Common myeloid progenitor, CD34-positive (primary cell): ENCODE data around the gene TMSB15C.

Experiments used
- CTCF ChIA-PET: fragments of 350-600 bp; sonication (Branson Sonifier 250); formaldehyde crosslinking; loops from one replicate; lab custom pipeline; 2021; ENCODE audit warnings: antibody characterized with exemption; lab: Charles Lee
- POLR2A ChIA-PET: fragments of 350-600 bp; sonication (Branson Sonifier 250); formaldehyde crosslinking; loops from one replicate; lab custom pipeline; 2021; ENCODE audit warnings: antibody characterized with exemption; lab: Charles Lee
- DNase-seq, 3 donors: peaks; one replicate each; pipeline versions ENCODE4 v3.0.0 to v3.0.0-alpha.2; 2013
- H3K27ac ChIP-seq, 2 experiments: 1 replicate in 1 of 2; 2 replicates in 1 of 2; pipeline ENCODE4 v1.7.0; 2013; ENCODE audit warnings: inconsistent platforms in 2 of 2, low read length in 2 of 2, mild to moderate bottlenecking in 2 of 2, low read depth in 1 of 2, moderate library complexity in 1 of 2; ENCODE audit not compliant: severe bottlenecking in 2 of 2, insufficient read depth in 1 of 2, poor library complexity in 1 of 2
- H3K27me3 ChIP-seq, 5 experiments: replicated peaks in 2 of 5; 1 replicate in 3 of 5; 2 replicates in 2 of 5; pipeline versions ENCODE4 v1.6.1 to v1.7.0; 2013; ENCODE audit warnings: low read length in 4 of 5, mild to moderate bottlenecking in 2 of 5, moderate library complexity in 2 of 5, inconsistent platforms in 1 of 5; ENCODE audit not compliant: insufficient read depth in 5 of 5, control insufficient read depth in 4 of 5
- H3K36me3 ChIP-seq, 4 experiments: 1 replicate in 2 of 4; 2 replicates in 2 of 4; pipeline versions ENCODE4 v1.6.1 to v1.7.0; 2013; ENCODE audit warnings: low read length in 3 of 4, control low read depth in 1 of 4, mild to moderate bottlenecking in 1 of 4; ENCODE audit not compliant: control insufficient read depth in 4 of 4, insufficient read depth in 4 of 4
- H3K4me1 ChIP-seq, 4 experiments: 1 replicate in 3 of 4; 2 replicates in 1 of 4; pipeline versions ENCODE4 v1.6.1 to v1.7.1; 2013; ENCODE audit warnings: low read length in 3 of 4, mild to moderate bottlenecking in 3 of 4, control low read depth in 1 of 4, inconsistent platforms in 1 of 4, moderate library complexity in 1 of 4; ENCODE audit not compliant: control insufficient read depth in 4 of 4, insufficient read depth in 4 of 4; ENCODE audit errors: control extremely low read depth in 1 of 4
- H3K4me3 ChIP-seq, 7 experiments: 1 replicate in 4 of 7; 2 replicates in 3 of 7; pipeline versions ENCODE4 v1.5.1 to v1.7.0; 2013; ENCODE audit warnings: mild to moderate bottlenecking in 7 of 7, low read length in 6 of 7, moderate library complexity in 6 of 7, inconsistent platforms in 2 of 7, low read depth in 2 of 7, control low read depth in 1 of 7; ENCODE audit not compliant: insufficient read depth in 4 of 7, control insufficient read depth in 1 of 7; ENCODE audit errors: extremely low read depth in 1 of 7
- H3K9me3 ChIP-seq, 5 experiments: 1 replicate in 4 of 5; 2 replicates in 1 of 5; pipeline versions ENCODE4 v1.6.1 to v1.7.1; 2013; ENCODE audit warnings: low read length in 4 of 5, mild to moderate bottlenecking in 2 of 5, inconsistent platforms in 1 of 5, low read depth in 1 of 5, moderate library complexity in 1 of 5; ENCODE audit not compliant: control insufficient read depth in 4 of 5, insufficient read depth in 2 of 5; ENCODE audit errors: control extremely low read depth in 1 of 5
- WGBS: methylation state at CpG from one replicate; pipeline ENCODE4 v1.1.5; 2013; ENCODE audit not compliant: insufficient coverage; 5-methylcytosine and 5-hydroxymethylcytosine counted together

TMSB15C gene

GRCh38 chrX:104047171-104047570 lies 28.9 kb downstream of the TMSB15C start:
- Histone ChIP-seq H3K27me3 (no peaks in the 10 kb centered on the region), H3K4me1 (no peaks in the 10 kb centered on the region), H3K36me3 (no peaks in the 10 kb centered on the region), H3K4me3 (no peak overlapping the region), H3K27ac (no peak overlapping the region), H3K9me3 (no peaks in the 10 kb centered on the region)
- WGBS: 88% methylated on average over 13 of the region's 13 CpGs
- DNase-seq: no peak
- CTCF ChIA-PET: no interaction called here
- POLR2A ChIA-PET: no interaction called here

- DNase-seq: no peak
- Histone ChIP-seq H3K36me3 (no peaks in the 10 kb centered on the region), H3K9me3 (no peaks in the 10 kb centered on the region), H3K27me3 (no peaks in the 10 kb centered on the region), H3K4me1 (no peaks in the 10 kb centered on the region), H3K27ac (no peak overlapping the region), H3K4me3 (no peak overlapping the region)
- WGBS: 77% methylated on average over 5 of the region's 5 CpGs
- POLR2A ChIA-PET: no interaction called here
- CTCF ChIA-PET: no interaction called here
Measured at GRCh38 chrX:104045642-104046041, 30.4 kb downstream of the TMSB15C start.

GRCh38 chrX:104041003-104041402 lies 35.0 kb downstream of the TMSB15C start:
- Histone ChIP-seq H3K27ac (no peak overlapping the region), H3K4me1 (no peaks in the 10 kb centered on the region), H3K27me3 (no peaks in the 10 kb centered on the region), H3K4me3 (no peak overlapping the region), H3K36me3 (no peaks in the 10 kb centered on the region), H3K9me3 (no peaks in the 10 kb centered on the region)
- ChIA-PET CTCF (no interaction called here), POLR2A (no interaction called here)
- WGBS: 85% methylated on average over 2 of the region's 4 CpGs
- no peak for DNase-seq

GRCh38 chrX:104039689-104040505 lies 36.1 kb downstream of the TMSB15C start, which contains the start of gene H2BW2:
H2BW2 (plus strand) TSS chrX:104039956; CDS start chrX:104039995, 39 bp downstream.
- ChIA-PET POLR2A (no interaction called here), CTCF (no interaction called here)
- H3K27me3 ChIP-seq: no peaks in the 10 kb centered on the region
- DNase-seq: no peak
- WGBS: 96% methylated on average over 39 of the region's 39 CpGs
- H3K36me3 ChIP-seq: no peaks in the 10 kb centered on the region
- no peaks in the 10 kb centered on the region for H3K9me3 ChIP-seq
- no peak within 1 kb of the TSS for H3K27ac ChIP-seq
- H3K4me3 ChIP-seq: no peak within 1 kb of the TSS
- H3K4me1 ChIP-seq: no peaks in the 10 kb centered on the region
